IPS-NIHi11 (cell line): ENCODE measurements around the gene C1GALT1.
"Not testable (repeated sequence)": the region's sequence is repeated elsewhere in the genome, so short reads cannot be mapped to it uniquely, and the experiment has no call there.

Experiments used
- DNase-seq: peaks from one replicate; pipeline ENCODE4 v3.0.0; 2012; ENCODE audit warnings: mixed read lengths, low spot score

C1GALT1 gene

GRCh38 chr7:7182156-7183060 lies at the start of gene C1GALT1:
TSS of gene C1GALT1 (plus strand) at chr7:7182544. CDS start at chr7:7234320, 51,776 bp downstream.
- peak; percentile 93 for DNase-seq

- no peak for DNase-seq
Measured at GRCh38 chr7:7134046-7134445, 48.3 kb upstream of the C1GALT1 start.

- DNase-seq, result no peak
Measured at GRCh38 chr7:7135074-7135473, 47.3 kb upstream of the C1GALT1 start.

GRCh38 chr7:7135924-7136323 lies 46.4 kb upstream of the C1GALT1 start:
- not testable (repeated sequence) for DNase-seq

- no peak for DNase-seq
Measured at GRCh38 chr7:7136466-7137381, 45.6 kb upstream of the C1GALT1 start.

- DNase-seq, result no peak
Measured at GRCh38 chr7:7138897-7139296, 43.4 kb upstream of the C1GALT1 start.

GRCh38 chr7:7143404-7143803 lies 38.9 kb upstream of the C1GALT1 start:
- not testable (repeated sequence) for DNase-seq

- DNase-seq, result not testable (repeated sequence)
Measured at GRCh38 chr7:7145151-7145550, 37.2 kb upstream of the C1GALT1 start.

GRCh38 chr7:7146837-7147236 lies 35.5 kb upstream of the C1GALT1 start:
- DNase-seq, result no peak

- no peak for DNase-seq
Measured at GRCh38 chr7:7148798-7149481, 33.4 kb upstream of the C1GALT1 start.

GRCh38 chr7:7151285-7151684 lies 31.1 kb upstream of the C1GALT1 start:
- no peak for DNase-seq

- DNase-seq, result no peak
Measured at GRCh38 chr7:7151865-7152264, 30.5 kb upstream of the C1GALT1 start.

GRCh38 chr7:7152315-7152714 lies 30.0 kb upstream of the C1GALT1 start:
- no peak for DNase-seq

GRCh38 chr7:7154355-7154754 lies 28.0 kb upstream of the C1GALT1 start:
- DNase-seq, result not testable (repeated sequence)

- DNase-seq, result no peak
Measured at GRCh38 chr7:7156663-7157062, 25.7 kb upstream of the C1GALT1 start.

- DNase-seq, result no peak
Measured at GRCh38 chr7:7157177-7157886, 25.0 kb upstream of the C1GALT1 start.

GRCh38 chr7:7157887-7158271 lies 24.5 kb upstream of the C1GALT1 start:
- DNase-seq, result no peak

GRCh38 chr7:7159063-7159658 lies 23.2 kb upstream of the C1GALT1 start:
- DNase-seq, result no peak

- no peak for DNase-seq
Measured at GRCh38 chr7:7164591-7164990, 17.8 kb upstream of the C1GALT1 start.

GRCh38 chr7:7165372-7165771 lies 17.0 kb upstream of the C1GALT1 start:
- no peak for DNase-seq

GRCh38 chr7:7166318-7166717 lies 16.0 kb upstream of the C1GALT1 start:
- no peak for DNase-seq
